Body of pancreas (tissue), 4 donors: ENCODE measurements around the gene RNF187.

Experiments used
- POLR2A ChIP-seq, 3 donors: fragments of 450-650 bp; IDR thresholded peaks; one replicate each; pipeline ENCODE4 v1.6.1; 2016; ENCODE audit warnings: antibody characterized with exemption in 3 of 3, mild to moderate bottlenecking in 2 of 3
- TF ChIP-seq, protein P1 (sequence below), 7 experiments: fragments of 450-650 bp in 4 of 7; fragments of 200-600 bp in 3 of 7; sonication (generic) in 3 of 7; IDR thresholded peaks; one replicate each; pipeline ENCODE4 v1.5.1; 2016 to 2019; ENCODE audit warnings: antibody characterized with exemption in 7 of 7

GRCh38 chr1:228471762-228472398, 15.3 kb upstream of the RNF187 start:
- TF ChIP-seq POLR2A (IDR thresholded peaks at IDR 0.05), result no peak
- TF ChIP-seq, protein P1, sequence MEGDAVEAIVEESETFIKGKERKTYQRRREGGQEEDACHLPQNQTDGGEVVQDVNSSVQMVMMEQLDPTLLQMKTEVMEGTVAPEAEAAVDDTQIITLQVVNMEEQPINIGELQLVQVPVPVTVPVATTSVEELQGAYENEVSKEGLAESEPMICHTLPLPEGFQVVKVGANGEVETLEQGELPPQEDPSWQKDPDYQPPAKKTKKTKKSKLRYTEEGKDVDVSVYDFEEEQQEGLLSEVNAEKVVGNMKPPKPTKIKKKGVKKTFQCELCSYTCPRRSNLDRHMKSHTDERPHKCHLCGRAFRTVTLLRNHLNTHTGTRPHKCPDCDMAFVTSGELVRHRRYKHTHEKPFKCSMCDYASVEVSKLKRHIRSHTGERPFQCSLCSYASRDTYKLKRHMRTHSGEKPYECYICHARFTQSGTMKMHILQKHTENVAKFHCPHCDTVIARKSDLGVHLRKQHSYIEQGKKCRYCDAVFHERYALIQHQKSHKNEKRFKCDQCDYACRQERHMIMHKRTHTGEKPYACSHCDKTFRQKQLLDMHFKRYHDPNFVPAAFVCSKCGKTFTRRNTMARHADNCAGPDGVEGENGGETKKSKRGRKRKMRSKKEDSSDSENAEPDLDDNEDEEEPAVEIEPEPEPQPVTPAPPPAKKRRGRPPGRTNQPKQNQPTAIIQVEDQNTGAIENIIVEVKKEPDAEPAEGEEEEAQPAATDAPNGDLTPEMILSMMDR (IDR thresholded peaks at IDR 0.05), result peak in 6 of 7 experiments; percentile 26 to 46 (median 32)
